Activated T-cell treated with anti-CD3 and anti-CD28 coated beads, Interleukin-2, amount 50 U/mL, for 72 hours (primary cell): ENCODE results near the gene TNIP1. TPM values are rescaled to one million over a fixed set of nuclear protein-coding genes. Genes with fewer than 3 reads are reported as not detected.

Source experiments
- ATAC-seq, 2 donors: fragments of 150-1000 bp; cut with Tn5 transposase; replicated peaks in 1 of 2; 2 replicates each; pipeline ENCODE4 v1.10.0; 2021; ENCODE audit warnings: moderate library complexity in 2 of 2, mild to moderate bottlenecking in 1 of 2
- DNase-seq, 2 donors: peaks; one replicate each; pipeline ENCODE4 v3.0.0; 2021 to 2022; ENCODE audit warnings: mixed read lengths in 1 of 2
- H3K27ac Mint-ChIP-seq: one replicate; pipeline ENCODE4 v1.8.0; 2022; ENCODE audit warnings: mild to moderate bottlenecking, moderate library complexity, mixed read lengths
- H3K27me3 Mint-ChIP-seq: one replicate; pipeline ENCODE4 v1.8.0; 2022; ENCODE audit warnings: low read depth, mixed read lengths
- H3K36me3 Mint-ChIP-seq, 2 donors: one replicate each; pipeline ENCODE4 v1.8.0; 2022; ENCODE audit warnings: mixed read lengths in 2 of 2, mild to moderate bottlenecking in 1 of 2; ENCODE audit not compliant: insufficient read depth in 2 of 2
- H3K4me1 Mint-ChIP-seq: one replicate; pipeline ENCODE4 v1.8.0; 2022; ENCODE audit warnings: low read depth, mixed read lengths
- H3K4me3 Mint-ChIP-seq, 2 donors: one replicate each; pipeline ENCODE4 v1.8.0; 2022; ENCODE audit warnings: mild to moderate bottlenecking in 2 of 2, mixed read lengths in 2 of 2, moderate library complexity in 2 of 2
- H3K9me3 Mint-ChIP-seq, 2 donors: one replicate each; pipeline ENCODE4 v1.8.0; 2022; ENCODE audit warnings: mixed read lengths in 2 of 2
- total RNA-seq, 2 donors: library from RNA; stranded (reverse); gene quantifications; one replicate each; pipeline ENCODE4 v1.2.3, GENCODE V29; 2022

Gene TNIP1
- total RNA-seq, 2 donors from 2014 or later, result 358 to 420 TPM

- peak; percentile 75 to 78 for DNase-seq
- Mint-ChIP-seq H3K4me1 (peaks cover 6% of the 10 kb centered on the region), H3K27me3 (no peaks in the 10 kb centered on the region), H3K27ac (no peak overlapping the region), H3K9me3 (no peaks in the 10 kb centered on the region), H3K36me3 (peaks cover 3 to 14% of the 10 kb centered on the region in 2 donors), H3K4me3 (no peak overlapping the region)
- peak; percentile 66 to 70 for ATAC-seq
Measured at GRCh38 chr5:151115272-151115905, 34.6 kb upstream of the TNIP1 start.

DNA sequence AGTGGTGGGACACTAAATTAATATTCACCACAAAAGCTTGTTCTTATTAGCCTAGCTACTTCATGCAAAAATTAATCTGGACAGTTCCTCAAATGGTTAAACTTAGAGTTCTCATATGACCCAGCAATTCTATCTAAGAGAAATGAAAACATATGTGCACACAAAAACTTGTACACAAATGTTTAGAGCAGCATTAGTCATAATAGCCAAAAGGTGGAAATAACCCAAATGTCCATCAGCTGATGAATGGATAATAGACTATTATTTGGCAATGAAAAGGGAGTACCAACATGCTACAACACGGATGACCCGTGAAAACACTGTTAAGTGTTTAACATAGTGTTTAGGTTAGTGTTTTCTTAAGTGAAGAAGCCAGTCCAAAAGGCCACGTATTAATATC, 32.8 kb upstream of the TNIP1 start:
- H3K36me3 Mint-ChIP-seq, result peaks cover 8 to 16% of the 10 kb centered on the region in 2 donors
- no peak for ATAC-seq

DNA sequence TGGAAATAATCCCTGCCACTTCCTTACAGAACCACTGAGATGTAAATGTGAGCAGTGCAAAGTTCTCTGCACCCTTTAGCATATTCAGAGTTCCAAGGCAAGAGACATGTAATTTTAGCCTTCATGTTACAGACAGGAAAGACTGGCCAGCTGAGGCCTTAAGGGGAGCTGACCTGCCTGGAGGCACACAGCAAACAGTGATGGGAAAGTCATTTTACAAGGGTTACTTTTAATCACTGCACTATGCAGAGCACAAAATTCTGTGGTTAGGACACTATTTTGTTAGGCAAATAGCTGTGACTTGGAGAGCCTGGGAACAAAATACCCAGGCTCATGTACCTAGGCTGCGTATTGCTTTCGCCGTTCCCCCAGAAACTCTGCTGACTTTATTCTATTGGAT, 30.2 kb upstream of the TNIP1 start:
- DNase-seq (no peak), ATAC-seq (no peak)
- H3K27ac Mint-ChIP-seq, result no peak overlapping the region
- H3K9me3 Mint-ChIP-seq, result no peaks in the 10 kb centered on the region
- no peaks in the 10 kb centered on the region for H3K27me3 Mint-ChIP-seq
- H3K4me3 Mint-ChIP-seq, result no peak overlapping the region
- peaks cover 15 to 18% of the 10 kb centered on the region in 2 donors for H3K36me3 Mint-ChIP-seq
- H3K4me1 Mint-ChIP-seq, result peaks cover 6% of the 10 kb centered on the region

More for the DNA sequence above, 32.8 kb upstream of the TNIP1 start:
- Mint-ChIP-seq H3K4me1 (peaks cover 6% of the 10 kb centered on the region), H3K4me3 (no peak overlapping the region), H3K9me3 (no peaks in the 10 kb centered on the region), H3K27ac (peak overlapping the region; percentile 20), H3K27me3 (no peaks in the 10 kb centered on the region)
- DNase-seq, result no peak

DNA sequence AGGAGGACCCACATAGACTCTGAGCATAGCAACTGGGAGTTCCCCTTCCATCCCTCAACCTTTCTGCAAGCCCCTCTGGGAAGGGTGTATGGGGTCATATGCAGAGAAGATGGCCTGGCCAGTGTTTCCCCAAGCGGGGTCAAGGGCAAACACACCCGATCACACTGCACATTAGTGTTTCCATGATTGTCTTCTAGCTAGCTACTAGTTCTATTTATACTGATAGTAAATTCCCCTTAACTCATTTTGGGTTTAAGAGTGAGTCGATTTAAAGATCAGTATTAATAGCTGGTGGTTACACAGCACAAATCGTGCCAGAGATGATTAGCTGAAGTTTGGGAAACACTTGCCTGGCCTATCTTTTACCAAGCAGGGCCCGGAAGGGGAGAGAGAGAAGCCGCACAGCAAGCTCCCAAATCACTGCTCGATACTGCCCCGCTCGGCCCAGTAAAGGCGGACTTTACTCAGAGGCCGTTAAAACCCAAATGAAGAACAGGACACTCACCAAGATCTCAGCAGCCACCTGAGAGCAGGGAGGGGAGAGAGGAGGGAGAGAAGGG, 29.4 kb upstream of the TNIP1 start:
- Mint-ChIP-seq H3K4me3 (no peak overlapping the region), H3K27me3 (no peaks in the 10 kb centered on the region), H3K4me1 (peaks cover 6% of the 10 kb centered on the region), H3K27ac (peak overlapping the region; percentile 56), H3K9me3 (no peaks in the 10 kb centered on the region), H3K36me3 (peaks cover 15 to 18% of the 10 kb centered on the region in 2 donors)
- ATAC-seq (peak in 1 of 2 donors; percentile 56), DNase-seq (no peak)

DNA sequence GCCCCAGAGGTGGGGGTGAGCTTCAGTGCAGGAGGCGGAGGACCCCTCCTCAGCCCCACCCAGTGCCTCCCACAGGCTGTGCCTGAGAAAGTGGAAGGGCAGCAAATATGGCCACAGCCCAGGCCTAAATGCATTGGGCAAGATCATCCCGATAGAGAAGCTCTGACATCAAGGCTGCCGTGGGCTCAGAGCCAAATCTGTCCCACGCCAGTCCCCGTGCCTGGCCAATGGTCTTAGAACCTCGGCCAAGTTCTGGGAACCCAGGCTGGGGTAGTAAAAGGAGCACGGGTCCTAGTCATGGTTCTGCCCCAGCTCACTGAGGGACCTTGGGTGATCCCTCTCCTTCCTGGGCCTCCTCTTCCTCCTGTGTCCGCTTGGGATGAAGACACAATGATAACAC, 27.7 kb upstream of the TNIP1 start:
- Mint-ChIP-seq H3K4me1 (no peaks in the 10 kb centered on the region), H3K27ac (no peak overlapping the region), H3K4me3 (no peak overlapping the region), H3K9me3 (no peaks in the 10 kb centered on the region), H3K27me3 (no peaks in the 10 kb centered on the region), H3K36me3 (peaks cover 13 to 16% of the 10 kb centered on the region in 2 donors)
- ATAC-seq (no peak), DNase-seq (no peak)

DNA sequence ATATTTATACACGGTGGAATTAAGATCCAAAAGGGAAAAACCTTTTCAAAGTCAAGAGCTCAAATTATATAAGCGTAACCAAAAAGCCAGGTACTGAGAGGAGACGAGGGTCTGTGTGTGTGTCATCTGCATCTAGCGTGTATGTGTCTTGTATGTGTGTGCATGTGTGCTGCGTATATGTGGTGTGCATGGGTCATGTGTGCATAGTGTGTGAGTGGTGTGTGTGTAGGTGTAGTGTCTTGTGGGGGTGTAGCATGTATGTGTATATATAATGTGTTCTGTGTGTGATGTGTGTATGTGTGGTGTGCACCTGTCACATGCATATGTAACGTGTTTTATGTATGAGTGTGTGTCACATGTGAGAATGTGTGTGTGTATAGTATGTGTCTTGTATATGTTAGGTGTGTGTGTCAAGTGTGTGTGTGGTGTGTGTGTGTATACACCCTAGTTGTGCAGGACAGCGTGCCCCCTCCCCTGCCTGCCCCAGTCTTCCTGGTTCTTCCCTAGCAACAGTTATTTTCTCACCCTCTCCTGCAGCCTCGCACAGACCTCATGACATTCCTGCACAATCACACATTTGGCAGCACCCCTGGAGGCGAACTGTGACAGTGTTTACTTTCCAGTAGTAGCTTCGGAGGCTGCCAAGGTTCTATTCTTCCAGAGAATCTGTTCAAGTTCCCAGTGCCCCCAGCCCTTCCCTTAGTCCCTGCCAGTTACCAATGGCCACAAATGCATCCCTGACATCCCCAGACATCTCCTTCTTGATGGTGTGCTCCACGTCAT, 27.1 kb upstream of the TNIP1 start:
- Mint-ChIP-seq H3K27ac (no peak overlapping the region), H3K36me3 (peaks cover 13 to 16% of the 10 kb centered on the region in 2 donors), H3K9me3 (no peaks in the 10 kb centered on the region), H3K4me1 (no peaks in the 10 kb centered on the region), H3K4me3 (no peak overlapping the region), H3K27me3 (no peaks in the 10 kb centered on the region)
- no peak for ATAC-seq
- DNase-seq, result no peak

DNA sequence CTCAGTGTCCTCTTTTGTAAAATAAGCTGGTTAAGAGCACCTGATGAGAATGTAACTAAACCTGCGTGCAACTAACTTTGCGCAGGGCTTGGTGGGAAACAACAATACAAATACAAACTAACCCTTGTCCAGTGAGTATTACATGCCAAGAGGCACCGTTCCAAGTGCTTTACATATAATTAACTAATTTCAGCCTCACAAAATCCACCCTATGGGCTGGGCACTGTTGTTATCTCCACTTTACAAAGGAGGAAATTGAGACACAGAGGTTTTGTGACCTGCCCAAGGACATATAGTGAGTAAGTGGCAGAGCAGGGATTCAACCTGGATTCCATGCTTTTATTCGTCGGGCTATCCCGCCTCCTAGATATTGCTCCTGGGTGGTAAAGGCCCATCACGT, 26.2 kb upstream of the TNIP1 start:
- H3K9me3 Mint-ChIP-seq, result no peaks in the 10 kb centered on the region
- no peak overlapping the region for H3K27ac Mint-ChIP-seq
- H3K36me3 Mint-ChIP-seq, result peaks cover 13 to 15% of the 10 kb centered on the region in 2 donors
- no peak overlapping the region for H3K4me3 Mint-ChIP-seq
- H3K27me3 Mint-ChIP-seq, result no peaks in the 10 kb centered on the region
- no peaks in the 10 kb centered on the region for H3K4me1 Mint-ChIP-seq
- ATAC-seq (no peak), DNase-seq (no peak)

DNA sequence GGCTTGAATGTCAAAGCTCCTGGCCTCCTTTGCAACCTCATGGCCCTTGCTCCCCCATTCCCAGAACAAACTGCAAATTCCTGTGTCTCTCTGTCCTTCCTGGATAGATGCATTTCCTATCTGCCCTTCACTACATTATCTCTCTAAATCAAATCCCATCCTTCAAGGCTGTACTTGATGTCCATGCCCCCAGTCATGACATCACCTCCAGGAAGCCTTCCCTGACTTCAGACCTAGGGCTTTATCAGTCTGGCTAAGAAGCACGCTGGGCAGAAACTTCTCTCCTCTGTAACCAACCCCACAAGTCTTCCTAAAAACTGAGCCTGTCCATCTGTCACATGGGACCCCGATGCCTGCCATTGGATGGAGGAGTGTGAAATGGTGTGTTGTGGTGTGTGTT, 25.7 kb upstream of the TNIP1 start:
- H3K4me3 Mint-ChIP-seq, result no peak overlapping the region
- H3K27ac Mint-ChIP-seq, result no peak overlapping the region
- DNase-seq (no peak), ATAC-seq (no peak)
- H3K9me3 Mint-ChIP-seq, result no peaks in the 10 kb centered on the region
- peaks cover 15 to 16% of the 10 kb centered on the region in 2 donors for H3K36me3 Mint-ChIP-seq
- no peaks in the 10 kb centered on the region for H3K27me3 Mint-ChIP-seq
- no peaks in the 10 kb centered on the region for H3K4me1 Mint-ChIP-seq

DNA sequence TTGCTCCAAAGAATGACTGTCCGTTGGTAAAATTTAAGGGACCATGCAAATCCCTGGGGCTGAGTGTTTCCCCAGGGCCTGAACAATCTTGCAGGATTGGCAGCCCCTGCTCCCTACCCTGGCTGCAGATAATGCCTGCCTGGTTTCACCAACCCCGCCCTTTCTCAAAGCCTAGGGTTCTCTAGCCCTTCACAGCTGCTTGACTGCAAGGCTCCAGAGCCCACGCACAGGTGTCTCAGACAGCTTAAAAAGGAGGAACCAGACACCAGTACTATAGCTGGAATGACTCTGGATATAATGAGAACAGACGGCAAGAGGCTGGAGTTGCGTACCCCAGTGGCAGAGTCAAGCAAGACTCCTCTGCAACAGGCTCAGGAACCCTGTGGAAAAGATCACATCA, 25.2 kb upstream of the TNIP1 start:
- Mint-ChIP-seq H3K4me1 (no peaks in the 10 kb centered on the region), H3K27me3 (no peaks in the 10 kb centered on the region), H3K9me3 (no peaks in the 10 kb centered on the region), H3K27ac (no peak overlapping the region), H3K4me3 (no peak overlapping the region), H3K36me3 (peaks cover 15 to 16% of the 10 kb centered on the region in 2 donors)
- DNase-seq, result no peak
- ATAC-seq, result no peak

GRCh38 chr5:151105561-151105960, 24.7 kb upstream of the TNIP1 start:
- no peaks in the 10 kb centered on the region for H3K9me3 Mint-ChIP-seq
- no peak for ATAC-seq
- H3K27ac Mint-ChIP-seq, result no peak overlapping the region
- H3K4me1 Mint-ChIP-seq, result no peaks in the 10 kb centered on the region
- DNase-seq, result no peak
- H3K36me3 Mint-ChIP-seq, result peaks cover 16% of the 10 kb centered on the region in 2 donors
- H3K27me3 Mint-ChIP-seq, result no peaks in the 10 kb centered on the region
- H3K4me3 Mint-ChIP-seq, result no peak overlapping the region

- ATAC-seq, result no peak
- no peak overlapping the region for H3K27ac Mint-ChIP-seq
Measured at GRCh38 chr5:151104795-151105194, 24.0 kb upstream of the TNIP1 start.

GRCh38 chr5:151101746-151102145, 20.9 kb upstream of the TNIP1 start:
- Mint-ChIP-seq H3K4me1 (peaks cover 38% of the 10 kb centered on the region), H3K9me3 (no peaks in the 10 kb centered on the region), H3K27ac (peak overlapping the region; percentile 27), H3K4me3 (no peak overlapping the region), H3K36me3 (peaks cover 10 to 20% of the 10 kb centered on the region in 2 donors), H3K27me3 (no peaks in the 10 kb centered on the region)
- DNase-seq (no peak), ATAC-seq (no peak)

More at GRCh38 chr5:151104795-151105194, 24.0 kb upstream of the TNIP1 start:
- Mint-ChIP-seq H3K9me3 (no peaks in the 10 kb centered on the region), H3K4me1 (peaks cover 7% of the 10 kb centered on the region), H3K27me3 (no peaks in the 10 kb centered on the region), H3K4me3 (no peak overlapping the region), H3K36me3 (peaks cover 16 to 21% of the 10 kb centered on the region in 2 donors)
- DNase-seq, result no peak

DNA sequence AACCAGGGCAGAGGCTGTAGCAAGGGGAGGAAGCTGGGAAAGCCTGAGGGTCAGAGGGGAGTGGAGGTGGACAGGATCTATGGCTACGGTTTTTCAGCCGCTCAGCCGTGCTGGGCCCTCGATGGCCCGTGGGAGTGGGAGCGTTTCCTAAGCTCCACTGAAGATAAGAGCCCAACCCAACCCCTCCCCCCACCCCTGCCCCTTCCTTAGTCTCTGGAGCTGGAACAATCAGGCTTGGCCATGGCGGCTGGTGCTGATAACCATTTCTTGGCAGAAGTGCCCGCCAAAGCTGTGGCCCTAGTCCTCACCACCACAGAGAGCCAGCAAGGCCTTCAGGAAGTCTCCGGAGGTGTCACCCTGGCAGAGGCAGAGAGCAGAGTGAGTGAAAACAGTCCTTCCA, 20.3 kb upstream of the TNIP1 start:
- no peak for DNase-seq
- Mint-ChIP-seq H3K27me3 (no peaks in the 10 kb centered on the region), H3K36me3 (peaks cover 6 to 21% of the 10 kb centered on the region in 2 donors), H3K4me3 (no peak overlapping the region), H3K4me1 (peaks cover 44% of the 10 kb centered on the region), H3K27ac (no peak overlapping the region), H3K9me3 (no peaks in the 10 kb centered on the region)
- ATAC-seq, result no peak
